PC-9 (cell line): ENCODE measurements around the gene RTL1. TPM values are rescaled to one million over a fixed set of nuclear protein-coding genes. Genes with fewer than 3 reads are reported as not detected.

ENCODE experiments used
- BruUV-seq: library from RNA; stranded (reverse); fragments of 400-500 nt; replicated peaks from 2 replicates; lab custom pipeline; 2021; lab: Mats Ljungman, UMichigan
- CTCF ChIA-PET: fragments of 300-600 bp; sonication (Branson Sonifier 250); formaldehyde crosslinking; loops from one replicate; lab custom pipeline; 2022; ENCODE audit warnings: antibody characterized with exemption; lab: Charles Lee
- POLR2A ChIA-PET: fragments of 300-600 bp; sonication (Branson Sonifier 250); formaldehyde crosslinking; loops from one replicate; lab custom pipeline; 2022; ENCODE audit warnings: antibody characterized with exemption; ENCODE audit not compliant: unreplicated experiment; lab: Charles Lee
- DNase-seq, 2 experiments: peaks; one replicate each; pipeline versions ENCODE4 v3.0.0 to v3.0.0-alpha.2; 2015 to 2022; ENCODE audit warnings: mixed read lengths in 1 of 2
- H2AFZ ChIP-seq: fragments of 200-600 bp; sonication (generic); 2 replicates; pipeline ENCODE4 v1.8.1; 2017; ENCODE audit warnings: antibody characterized with exemption
- H3F3A ChIP-seq: fragments of 200-600 bp; sonication (generic); 2 replicates; pipeline ENCODE4 v1.8.1; 2017; ENCODE audit warnings: antibody characterized with exemption, mild to moderate bottlenecking, low read depth; ENCODE audit not compliant: insufficient read depth
- H3K27ac ChIP-seq: fragments of 200-600 bp; sonication (generic); 2 replicates; pipeline ENCODE4 v1.6.1; 2016; ENCODE audit warnings: mixed run types
- H3K27me3 ChIP-seq: fragments of 200-600 bp; sonication (generic); 2 replicates; pipeline ENCODE4 v1.6.1; 2016; ENCODE audit warnings: low read depth, mixed run types; ENCODE audit not compliant: insufficient read depth
- H3K36me3 ChIP-seq: fragments of 200-600 bp; sonication (generic); 2 replicates; pipeline ENCODE4 v1.6.1; 2016; ENCODE audit warnings: low read depth, mixed run types
- H3K4me1 ChIP-seq: fragments of 200-600 bp; sonication (generic); replicated peaks from 2 replicates; pipeline ENCODE4 v1.6.1; 2016; ENCODE audit warnings: mixed run types; ENCODE audit not compliant: insufficient read depth
- H3K4me2 ChIP-seq: fragments of 200-600 bp; sonication (generic); 2 replicates; pipeline ENCODE4 v1.6.1; 2017; ENCODE audit warnings: mixed run types
- H3K4me3 ChIP-seq: fragments of 200-600 bp; sonication (generic); 2 replicates; pipeline ENCODE4 v1.6.1; 2016; ENCODE audit warnings: mixed run types
- H3K79me2 ChIP-seq: fragments of 200-600 bp; sonication (generic); 2 replicates; pipeline ENCODE4 v1.6.1; 2017; ENCODE audit warnings: low read depth, mixed run types
- H3K9me2 ChIP-seq: fragments of 200-600 bp; sonication (generic); 2 replicates; pipeline ENCODE4 v1.8.1; 2017; ENCODE audit warnings: mild to moderate bottlenecking; ENCODE audit not compliant: insufficient read depth
- H3K9me3 ChIP-seq: fragments of 200-600 bp; sonication (generic); 2 replicates; pipeline ENCODE4 v1.8.1; 2016; ENCODE audit warnings: low read depth; ENCODE audit not compliant: insufficient read depth
- H4K20me1 ChIP-seq: fragments of 200-600 bp; sonication (generic); 2 replicates; pipeline ENCODE4 v1.8.1; 2017; ENCODE audit not compliant: insufficient read depth
- CTCF ChIP-seq: fragments of 200-600 bp; sonication (generic); conservative IDR thresholded peaks from 2 replicates; pipeline ENCODE4 v1.6.1; 2017; ENCODE audit warnings: mixed run types, antibody characterized with exemption, mild to moderate bottlenecking, moderate library complexity
- EZH2 ChIP-seq: fragments of 200-600 bp; sonication (generic); IDR thresholded peaks from 2 replicates; pipeline ENCODE4 v1.8.0; 2017; ENCODE audit warnings: antibody characterized with exemption, low read depth
- intact Hi-C: fragments of 100-400 bp; cut with micrococcal nuclease; formaldehyde crosslinking; loops from one replicate; pipeline ENCODE4 v1.10.0; 2022; ENCODE audit not compliant: unreplicated experiment
- total RNA-seq: library from RNA; stranded (reverse); gene quantifications from 2 replicates; pipeline ENCODE4 v1.2.3, GENCODE V29; 2021

Gene RTL1
- total RNA-seq, 1 experiment from 2014 or later = not detected

GRCh38 chr14:100858838-100859220, 44.7 kb downstream of the RTL1 start:
- no peaks in the 10 kb centered on the region for H3K36me3 ChIP-seq
- H3K4me3 ChIP-seq = no peak overlapping the region
- no peaks in the 10 kb centered on the region for H3F3A ChIP-seq
- no TSS peak for BruUV-seq
- H2AFZ ChIP-seq = no peak overlapping the region
- no peaks in the 10 kb centered on the region for H3K9me2 ChIP-seq
- no peaks in the 10 kb centered on the region for H3K79me2 ChIP-seq
- H3K27ac ChIP-seq = no peak overlapping the region
- intact Hi-C loops = no loop called here
- peaks cover 24% of the 10 kb centered on the region; the same call in 1 of the 2 replicates for H3K27me3 ChIP-seq
- TF ChIP-seq EZH2 = no peak
- TF ChIP-seq CTCF = no peak
- H3K4me2 ChIP-seq = no peak overlapping the region
- ChIA-PET CTCF (no interaction called here), POLR2A (no interaction called here)
- no peaks in the 10 kb centered on the region for H3K4me1 ChIP-seq
- no peaks in the 10 kb centered on the region for H4K20me1 ChIP-seq
- no peak for DNase-seq
- H3K9me3 ChIP-seq = no peaks in the 10 kb centered on the region

GRCh38 chr14:100857923-100858837, 45.3 kb downstream of the RTL1 start:
- BruUV-seq = no TSS peak
- CTCF ChIA-PET = no interaction called here
- H3F3A ChIP-seq = no peaks in the 10 kb centered on the region
- H4K20me1 ChIP-seq = no peaks in the 10 kb centered on the region
- no peaks in the 10 kb centered on the region for H3K9me2 ChIP-seq
- H3K27ac ChIP-seq = no peak overlapping the region
- no peak for TF ChIP-seq EZH2
- TF ChIP-seq CTCF = no peak
- H3K9me3 ChIP-seq = no peaks in the 10 kb centered on the region
- H2AFZ ChIP-seq = no peak overlapping the region
- H3K27me3 ChIP-seq = peaks cover 22% of the 10 kb centered on the region; the same call in 1 of the 2 replicates
- no peaks in the 10 kb centered on the region for H3K79me2 ChIP-seq
- H3K36me3 ChIP-seq = no peaks in the 10 kb centered on the region
- intact Hi-C loops = no loop called here
- POLR2A ChIA-PET = no interaction called here
- no peak overlapping the region for H3K4me2 ChIP-seq
- DNase-seq = no peak
- no peak overlapping the region for H3K4me3 ChIP-seq
- no peaks in the 10 kb centered on the region for H3K4me1 ChIP-seq

GRCh38 chr14:100857233-100857922, 46.1 kb downstream of the RTL1 start:
- TF ChIP-seq EZH2 (no peak), CTCF (no peak)
- H3K4me2 ChIP-seq = no peak overlapping the region
- H3K27me3 ChIP-seq = peaks cover 21% of the 10 kb centered on the region; the same call in 1 of the 2 replicates
- intact Hi-C loops = no loop called here
- no peaks in the 10 kb centered on the region for H3F3A ChIP-seq
- no TSS peak for BruUV-seq
- H4K20me1 ChIP-seq = no peaks in the 10 kb centered on the region
- POLR2A ChIA-PET = no interaction called here
- no peak for DNase-seq
- CTCF ChIA-PET = no interaction called here
- no peak overlapping the region for H2AFZ ChIP-seq
- H3K9me2 ChIP-seq = no peaks in the 10 kb centered on the region
- H3K79me2 ChIP-seq = no peaks in the 10 kb centered on the region
- H3K4me1 ChIP-seq = no peaks in the 10 kb centered on the region
- H3K4me3 ChIP-seq = no peak overlapping the region
- H3K27ac ChIP-seq = no peak overlapping the region
- no peaks in the 10 kb centered on the region for H3K9me3 ChIP-seq
- no peaks in the 10 kb centered on the region for H3K36me3 ChIP-seq
